HepG2 (cell line): ENCODE results near the gene RXFP1. TPM values are rescaled to one million over a fixed set of nuclear protein-coding genes. Genes with fewer than 3 reads are reported as not detected.

Source experiments
- AKNA ChIP-seq: sonication (generic); formaldehyde crosslinking; IDR thresholded peaks from 2 replicates; pipeline ENCODE4 v1.4.0; 2020; ENCODE audit warnings: missing genetic modification reagents, borderline replicate concordance
- ATF4 ChIP-seq, 2 experiments: fragments of 450-650 bp in 1 of 2; sonication (generic) in 1 of 2; formaldehyde crosslinking; IDR thresholded peaks; 2 replicates each; pipeline versions ENCODE4 v1.5.0 to v1.8.0; 2020 to 2022; ENCODE audit warnings: mild to moderate bottlenecking in 1 of 2, missing genetic modification reagents in 1 of 2
- CHCHD3 ChIP-seq: sonication (generic); formaldehyde crosslinking; IDR thresholded peaks from 2 replicates; pipeline ENCODE4 v1.8.0; 2022; ENCODE audit warnings: mild to moderate bottlenecking, missing genetic modification reagents, moderate library complexity
- DMTF1 ChIP-seq: sonication (generic); formaldehyde crosslinking; IDR thresholded peaks from 2 replicates; pipeline ENCODE4 v1.4.0; 2020; ENCODE audit warnings: mild to moderate bottlenecking, missing genetic modification reagents
- E2F5 ChIP-seq: sonication (generic); formaldehyde crosslinking; conservative IDR thresholded peaks from 2 replicates; pipeline ENCODE4 v1.4.0; 2020; ENCODE audit warnings: missing genetic modification reagents
- ERF ChIP-seq: IDR thresholded peaks from 2 replicates; pipeline ENCODE4 v1.6.1; 2018; ENCODE audit warnings: missing biosample characterization, missing genetic modification reagents
- HHEX ChIP-seq: IDR thresholded peaks from 2 replicates; pipeline ENCODE4 v1.6.1; 2016; ENCODE audit warnings: control low read depth
- HNF1A ChIP-seq, 2 experiments: sonication (generic) in 1 of 2; formaldehyde crosslinking in 1 of 2; IDR thresholded peaks; 2 replicates each; pipeline versions ENCODE4 v1.4.0 to v1.6.1; 2016 to 2020; ENCODE audit warnings: borderline replicate concordance in 1 of 2, low read depth in 1 of 2, mild to moderate bottlenecking in 1 of 2, missing genetic modification reagents in 1 of 2
- SNRNP70 ChIP-seq: fragments of 200-400 bp; formaldehyde crosslinking; IDR thresholded peaks from 2 replicates; pipeline ENCODE4 v1.6.1; 2017; ENCODE audit warnings: mild to moderate bottlenecking, low read depth, low read length, moderate library complexity
- ZNF101 ChIP-seq: sonication (generic); formaldehyde crosslinking; IDR thresholded peaks from 2 replicates; pipeline ENCODE4 v1.4.0; 2020; ENCODE audit warnings: mild to moderate bottlenecking, low read depth, missing genetic modification reagents, borderline replicate concordance
- ZNF691 ChIP-seq: sonication (generic); formaldehyde crosslinking; IDR thresholded peaks from 2 replicates; pipeline ENCODE4 v1.4.0; 2020; ENCODE audit warnings: missing genetic modification reagents, low read depth, mild to moderate bottlenecking, borderline replicate concordance
- ZNF7 ChIP-seq: IDR thresholded peaks from 2 replicates; pipeline ENCODE4 v1.6.1; 2016; ENCODE audit warnings: missing biosample characterization, missing genetic modification reagents
- polyA plus RNA-seq, 8 experiments: library from polyadenylated mRNA; depleted of rRNA in 3 of 8; stranded (reverse) in 7 of 8; unstranded in 1 of 8; fragments of >200 nt; fragmentation: Illumina TruSeq in 4 of 8; extraction: Trizol in 4 of 8; gene quantifications; 2 replicates each; pipeline versions ENCODE4 v1.2.1 to v1.2.3, GENCODE V29; 2011 to 2016; ENCODE audit warnings: low read depth in 4 of 8, missing spikeins in 1 of 8, mixed read lengths in 1 of 8; ENCODE audit not compliant: insufficient read depth in 1 of 8
- total RNA-seq, 5 experiments: library from RNA; depleted of rRNA; stranded (reverse); fragments of >200 nt; fragmentation: Illumina TruSeq; extraction: Trizol; gene quantifications; 2 replicates each; pipeline ENCODE4 v1.2.3, GENCODE V29; 2016; ENCODE audit warnings: low read depth in 1 of 5

The RXFP1 gene
- total and polyA plus RNA-seq, 2 of the 13 experiments (the other 11 are each of a cell fraction or from before 2014, with no cell fraction given), result not detected

- TF ChIP-seq E2F5, result no peak; the same call in 1 of the 2 replicates
- no peak for TF ChIP-seq ZNF691 (CRISPR knock-in tag)
- TF ChIP-seq HNF1A (IDR thresholded peaks at IDR 0.05; ENCODE audit: low read depth), result no peak
- TF ChIP-seq HNF1A (CRISPR knock-in tag; IDR thresholded peaks at IDR 0.05; ENCODE audit: borderline replicate concordance), result peak; percentile 81
- TF ChIP-seq CHCHD3 (CRISPR knock-in tag), result no peak
- peak; percentile 93 to 99 for TF ChIP-seq ATF4 (CRISPR knock-in tag; IDR thresholded peaks at IDR 0.05)
- TF ChIP-seq ZNF101 (CRISPR knock-in tag), result no peak
- TF ChIP-seq SNRNP70, result no peak
- no peak for TF ChIP-seq AKNA (CRISPR knock-in tag)
- TF ChIP-seq ZNF7 (CRISPR knock-in tag), result peak; percentile 95
- peak; percentile 97 for TF ChIP-seq ERF (CRISPR knock-in tag)
- no peak; the same call in 1 of the 2 replicates for TF ChIP-seq HHEX (CRISPR knock-in tag)
- TF ChIP-seq DMTF1 (CRISPR knock-in tag), result no peak
These were observed 150.5 kb downstream of the RXFP1 start, which contains the start of gene ETFDH (continued) for GRCh38 chr4:158671915-158672806.
